ENCODE measurements around the gene OTUD4. TPM values are rescaled to one million over a fixed set of nuclear protein-coding genes. Genes with fewer than 3 reads are reported as not detected.

The OTUD4 gene
- total and polyA plus RNA-seq, 9 donors = 43.8 to 86.4 (median 67.5) TPM

GRCh38 chr4:145132511-145133098 lies 47.8 kb downstream of the OTUD4 start:
- H3K27ac ChIP-seq (ENCODE audit: low read length) = no peak overlapping the region
- peak; percentile 24 for DNase-seq
- H3K36me3 ChIP-seq (ENCODE audit: control insufficient read depth, insufficient read depth, low read length) = peaks cover 14% of the 10 kb centered on the region
- 68% methylated on average over 2 of the region's 5 CpGs for WGBS (ENCODE audit: insufficient coverage)
- no peaks in the 10 kb centered on the region for H3K27me3 ChIP-seq (ENCODE audit: control insufficient read depth, insufficient read depth, low read length)
- H3K9me3 ChIP-seq (replicated peaks; ENCODE audit: control insufficient read depth, low read depth, low read length) = no peaks in the 10 kb centered on the region
- no peaks in the 10 kb centered on the region for H3K4me1 ChIP-seq (ENCODE audit: control insufficient read depth, insufficient read depth, low read length)
- H3K4me3 ChIP-seq (ENCODE audit: low read length) = no peak overlapping the region

- DNase-seq = no peak
- Histone ChIP-seq H3K36me3 (ENCODE audit: control insufficient read depth, insufficient read depth, low read length) (peaks cover 9% of the 10 kb centered on the region), H3K4me3 (ENCODE audit: low read length) (no peak overlapping the region)
Observed at GRCh38 chr4:145131848-145132247, 48.5 kb downstream of the OTUD4 start.

GRCh38 chr4:145130788-145131399 lies 49.5 kb downstream of the OTUD4 start:
- Histone ChIP-seq H3K36me3 (ENCODE audit: control insufficient read depth, insufficient read depth, low read length) (peaks cover 13% of the 10 kb centered on the region), H3K4me1 (ENCODE audit: control insufficient read depth, insufficient read depth, low read length) (no peaks in the 10 kb centered on the region), H3K27me3 (ENCODE audit: control insufficient read depth, insufficient read depth, low read length) (no peaks in the 10 kb centered on the region), H3K9me3 (replicated peaks; ENCODE audit: control insufficient read depth, low read depth, low read length) (no peaks in the 10 kb centered on the region), H3K27ac (ENCODE audit: low read length) (no peak overlapping the region), H3K4me3 (ENCODE audit: low read length) (no peak overlapping the region)
- DNase-seq = peak; percentile 7
- no CpG with 5 or more reads among the region's 2 CpGs for WGBS (ENCODE audit: insufficient coverage)

More at GRCh38 chr4:145131848-145132247, 48.5 kb downstream of the OTUD4 start:
- Histone ChIP-seq H3K27ac (ENCODE audit: low read length) (no peak overlapping the region), H3K9me3 (replicated peaks; ENCODE audit: control insufficient read depth, low read depth, low read length) (no peaks in the 10 kb centered on the region), H3K4me1 (ENCODE audit: control insufficient read depth, insufficient read depth, low read length) (no peaks in the 10 kb centered on the region), H3K27me3 (ENCODE audit: control insufficient read depth, insufficient read depth, low read length) (no peaks in the 10 kb centered on the region)
- WGBS (ENCODE audit: insufficient coverage) = 88% methylated on average over 6 of the region's 12 CpGs

GRCh38 chr4:145130130-145130529 lies 50.3 kb downstream of the OTUD4 start:
- no peak overlapping the region for H3K27ac ChIP-seq (ENCODE audit: low read length)
- H3K36me3 ChIP-seq (ENCODE audit: control insufficient read depth, insufficient read depth, low read length) = peaks cover 20% of the 10 kb centered on the region
- no peaks in the 10 kb centered on the region for H3K4me1 ChIP-seq (ENCODE audit: control insufficient read depth, insufficient read depth, low read length)
- no peaks in the 10 kb centered on the region for H3K9me3 ChIP-seq (replicated peaks; ENCODE audit: control insufficient read depth, low read depth, low read length)
- no peak overlapping the region for H3K4me3 ChIP-seq (ENCODE audit: low read length)
- H3K27me3 ChIP-seq (ENCODE audit: control insufficient read depth, insufficient read depth, low read length) = no peaks in the 10 kb centered on the region
- no peak for DNase-seq

- Histone ChIP-seq H3K9me3 (replicated peaks; ENCODE audit: control insufficient read depth, low read depth, low read length) (no peaks in the 10 kb centered on the region), H3K27ac (ENCODE audit: low read length) (no peak overlapping the region), H3K27me3 (ENCODE audit: control insufficient read depth, insufficient read depth, low read length) (no peaks in the 10 kb centered on the region), H3K4me3 (ENCODE audit: low read length) (no peak overlapping the region), H3K4me1 (ENCODE audit: control insufficient read depth, insufficient read depth, low read length) (no peaks in the 10 kb centered on the region), H3K36me3 (ENCODE audit: control insufficient read depth, insufficient read depth, low read length) (peaks cover 29% of the 10 kb centered on the region)
- no peak for DNase-seq
- no CpG with 5 or more reads among the region's 2 CpGs for WGBS (ENCODE audit: insufficient coverage)
Observed at GRCh38 chr4:145125396-145125795, 55.0 kb downstream of the OTUD4 start.

GRCh38 chr4:145108128-145108527 lies 72.3 kb downstream of the OTUD4 start:
- H3K36me3 ChIP-seq (ENCODE audit: control insufficient read depth, insufficient read depth, low read length) = peaks cover 13% of the 10 kb centered on the region
- no peaks in the 10 kb centered on the region for H3K9me3 ChIP-seq (replicated peaks; ENCODE audit: control insufficient read depth, low read depth, low read length)
- H3K4me1 ChIP-seq (ENCODE audit: control insufficient read depth, insufficient read depth, low read length) = no peaks in the 10 kb centered on the region
- no peak overlapping the region for H3K4me3 ChIP-seq (ENCODE audit: low read length)
- DNase-seq = no peak
- H3K27me3 ChIP-seq (ENCODE audit: control insufficient read depth, insufficient read depth, low read length) = no peaks in the 10 kb centered on the region
- no peak overlapping the region for H3K27ac ChIP-seq (ENCODE audit: low read length)

- H3K4me1 ChIP-seq (ENCODE audit: control insufficient read depth, insufficient read depth, low read length) = no peaks in the 10 kb centered on the region
- H3K9me3 ChIP-seq (replicated peaks; ENCODE audit: control insufficient read depth, low read depth, low read length) = no peaks in the 10 kb centered on the region
- no peak overlapping the region for H3K4me3 ChIP-seq (ENCODE audit: low read length)
- H3K36me3 ChIP-seq (ENCODE audit: control insufficient read depth, insufficient read depth, low read length) = peaks cover 8% of the 10 kb centered on the region
- no peak overlapping the region for H3K27ac ChIP-seq (ENCODE audit: low read length)
- no peaks in the 10 kb centered on the region for H3K27me3 ChIP-seq (ENCODE audit: control insufficient read depth, insufficient read depth, low read length)
- no CpG with 5 or more reads among the region's 2 CpGs for WGBS (ENCODE audit: insufficient coverage)
- DNase-seq = no peak
Observed at GRCh38 chr4:145107126-145107525, 73.3 kb downstream of the OTUD4 start.

GRCh38 chr4:145103496-145103895 lies 76.9 kb downstream of the OTUD4 start:
- Histone ChIP-seq H3K27ac (ENCODE audit: low read length) (no peak overlapping the region), H3K4me1 (ENCODE audit: control insufficient read depth, insufficient read depth, low read length) (no peaks in the 10 kb centered on the region), H3K27me3 (ENCODE audit: control insufficient read depth, insufficient read depth, low read length) (no peaks in the 10 kb centered on the region), H3K4me3 (ENCODE audit: low read length) (no peak overlapping the region), H3K9me3 (replicated peaks; ENCODE audit: control insufficient read depth, low read depth, low read length) (no peaks in the 10 kb centered on the region), H3K36me3 (ENCODE audit: control insufficient read depth, insufficient read depth, low read length) (peaks cover 3% of the 10 kb centered on the region)
- no CpG with 5 or more reads among the region's 3 CpGs for WGBS (ENCODE audit: insufficient coverage)
- peak; percentile 44 for DNase-seq

GRCh38 chr4:145102619-145103018 lies 77.8 kb downstream of the OTUD4 start:
- no peaks in the 10 kb centered on the region for H3K27me3 ChIP-seq (ENCODE audit: control insufficient read depth, insufficient read depth, low read length)
- H3K27ac ChIP-seq (ENCODE audit: low read length) = no peak overlapping the region
- 62% methylated on average over 2 of the region's 2 CpGs for WGBS (ENCODE audit: insufficient coverage)
- no peaks in the 10 kb centered on the region for H3K9me3 ChIP-seq (replicated peaks; ENCODE audit: control insufficient read depth, low read depth, low read length)
- no peaks in the 10 kb centered on the region for H3K4me1 ChIP-seq (ENCODE audit: control insufficient read depth, insufficient read depth, low read length)
- no peak for DNase-seq
- peaks cover 3% of the 10 kb centered on the region for H3K36me3 ChIP-seq (ENCODE audit: control insufficient read depth, insufficient read depth, low read length)
- no peak overlapping the region for H3K4me3 ChIP-seq (ENCODE audit: low read length)

- Histone ChIP-seq H3K27me3 (ENCODE audit: control insufficient read depth, insufficient read depth, low read length) (no peaks in the 10 kb centered on the region), H3K4me3 (ENCODE audit: low read length) (no peak overlapping the region), H3K4me1 (ENCODE audit: control insufficient read depth, insufficient read depth, low read length) (peaks cover 6% of the 10 kb centered on the region), H3K27ac (ENCODE audit: low read length) (no peak overlapping the region), H3K36me3 (ENCODE audit: control insufficient read depth, insufficient read depth, low read length) (no peaks in the 10 kb centered on the region), H3K9me3 (replicated peaks; ENCODE audit: control insufficient read depth, low read depth, low read length) (no peaks in the 10 kb centered on the region)
- DNase-seq = no peak
- 94% methylated on average over 1 of the region's 1 CpG for WGBS (ENCODE audit: insufficient coverage)
Observed at GRCh38 chr4:145101091-145101490, 79.3 kb downstream of the OTUD4 start.

GRCh38 chr4:145099653-145100052 lies 80.7 kb downstream of the OTUD4 start:
- peaks cover under 1% of the 10 kb centered on the region for H3K9me3 ChIP-seq (replicated peaks; ENCODE audit: control insufficient read depth, low read depth, low read length)
- H3K4me1 ChIP-seq (ENCODE audit: control insufficient read depth, insufficient read depth, low read length) = peaks cover 6% of the 10 kb centered on the region
- DNase-seq = peak; percentile 8
- no peaks in the 10 kb centered on the region for H3K27me3 ChIP-seq (ENCODE audit: control insufficient read depth, insufficient read depth, low read length)
- H3K4me3 ChIP-seq (ENCODE audit: low read length) = peak overlapping the region; percentile 84
- peaks cover 8% of the 10 kb centered on the region for H3K36me3 ChIP-seq (ENCODE audit: control insufficient read depth, insufficient read depth, low read length)
- WGBS (ENCODE audit: insufficient coverage) = no CpG with 5 or more reads among the region's 5 CpGs
- peak overlapping the region; percentile 22 for H3K27ac ChIP-seq (ENCODE audit: low read length)

All from muscle of leg (tissue), 11 donors.